22Rv1 (cell line): ENCODE measurements around the gene ITIH1.

ENCODE experiments used
- CTCF ChIP-seq: fragments of 450-650 bp; IDR thresholded peaks from 2 replicates; pipeline ENCODE4 v1.5.1; 2017; ENCODE audit warnings: mild to moderate bottlenecking
- ZFX ChIP-seq: fragments of 450-650 bp; IDR thresholded peaks from 2 replicates; pipeline ENCODE4 v1.6.1; 2017; ENCODE audit warnings: antibody characterized with exemption, borderline replicate concordance

DNA sequence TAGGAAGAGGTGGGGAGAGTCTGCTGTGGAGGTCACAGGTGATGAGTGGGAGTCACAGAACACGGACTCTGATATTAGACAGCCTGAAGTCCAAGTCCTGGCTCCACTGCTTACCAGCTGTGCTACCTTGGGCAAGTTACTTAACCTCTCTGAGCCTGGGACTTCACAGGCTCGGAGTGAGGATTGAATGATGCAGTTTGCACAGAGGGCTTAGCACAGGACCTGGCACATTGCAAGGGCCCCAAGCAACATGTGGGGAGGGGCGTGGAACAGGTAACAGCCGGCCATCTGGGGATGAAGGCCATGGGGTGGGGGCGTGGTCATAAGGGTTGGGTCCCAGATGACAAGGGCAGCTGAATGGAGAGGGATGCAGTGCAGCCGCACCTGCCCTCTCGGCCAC lies 12.9 kb downstream of the ITIH1 start:
- TF ChIP-seq CTCF (no peak), ZFX (no peak)
